GM12878 (cell line): Measurements from ENCODE around the gene FOXF1. TPM values are rescaled to one million over a fixed set of nuclear protein-coding genes. Genes with fewer than 3 reads are reported as not detected.

Experiments
- ATAC-seq: fragments of 200-7000 bp; cut with Tn5 transposase; 3 replicates; pipeline ENCODE4 v1.9.1; 2020; ENCODE audit warnings: mild to moderate bottlenecking, moderate library complexity
- BruUV-seq: library from RNA; stranded (reverse); fragments of 400-500 nt; replicated peaks from 2 replicates; lab custom pipeline; 2021; lab: Mats Ljungman, UMichigan
- CTCF ChIA-PET: fragments of 300-600 bp; sonication (Branson Sonifier 250); formaldehyde crosslinking; extraction: SDS; loops from one replicate; lab custom pipeline; 2021; ENCODE audit warnings: inconsistent platforms; lab: Yijun Ruan, JAX
- POLR2A ChIA-PET: fragments of 350-600 bp; formaldehyde crosslinking; extraction: SDS; loops from one replicate; lab custom pipeline; 2021; ENCODE audit warnings: inconsistent platforms; lab: Charles Lee
- RAD21 ChIA-PET: fragments of 300-600 bp; sonication (Branson Sonifier 250); formaldehyde crosslinking; loops from one replicate; lab custom pipeline; 2023; ENCODE audit warnings: antibody characterized with exemption; ENCODE audit not compliant: unreplicated experiment; lab: Charles Lee
- SMC1A ChIA-PET: fragments of 300-600 bp; sonication (Branson Sonifier 250); formaldehyde crosslinking; loops from one replicate; lab custom pipeline; 2023; ENCODE audit not compliant: unreplicated experiment, uncharacterized antibody; lab: Charles Lee
- DNase-seq: peaks from one replicate; pipeline ENCODE4 v3.0.0-alpha.2; 2011; ENCODE audit warnings: low read depth, low spot score
- FAIRE-seq: peaks from 3 replicates; lab custom pipeline; 2011; peaks lifted over from hg19 to GRCh38; lab: Jason Lieb, UNC
- H2AFZ ChIP-seq: 2 replicates; pipeline ENCODE4 v1.6.0; 2011; ENCODE audit warnings: low read depth, low read length, control low read depth; ENCODE audit not compliant: control insufficient read depth
- H3K27ac ChIP-seq: 2 replicates; pipeline ENCODE4 v1.5.1; 2011; ENCODE audit warnings: control low read depth; ENCODE audit not compliant: control insufficient read depth, insufficient read depth
- H3K27me3 ChIP-seq, 2 experiments: replicated peaks in 1 of 2; 2 replicates each; pipeline versions ENCODE4 v1.6.0 to v1.6.1; 2011; ENCODE audit warnings: low read length in 1 of 2; ENCODE audit not compliant: control insufficient read depth in 2 of 2, insufficient read depth in 2 of 2
- H3K36me3 ChIP-seq, 2 experiments: 2 replicates each; pipeline ENCODE4 v1.5.1; 2011; ENCODE audit warnings: low read length in 1 of 2; ENCODE audit not compliant: control insufficient read depth in 2 of 2, insufficient read depth in 2 of 2
- H3K4me1 ChIP-seq: 2 replicates; pipeline ENCODE4 v1.6.1; 2011; ENCODE audit warnings: mild to moderate bottlenecking, low read length, moderate library complexity, mixed read lengths; ENCODE audit not compliant: control insufficient read depth, insufficient read depth
- H3K4me2 ChIP-seq: 2 replicates; pipeline ENCODE4 v1.6.0; 2011; ENCODE audit warnings: control low read depth; ENCODE audit not compliant: control insufficient read depth, insufficient read depth
- H3K4me3 ChIP-seq: fragments of 200-600 bp; sonication (generic); 2 replicates; pipeline ENCODE4 v1.5.1; 2016
- H3K79me2 ChIP-seq: 2 replicates; pipeline ENCODE4 v1.6.0; 2011; ENCODE audit warnings: low read length; ENCODE audit not compliant: control insufficient read depth, insufficient read depth
- H3K9ac ChIP-seq: 2 replicates; pipeline ENCODE4 v1.8.0; 2011; ENCODE audit warnings: low read length, control low read depth, mixed read lengths; ENCODE audit not compliant: control insufficient read depth, insufficient read depth
- H3K9me3 ChIP-seq: replicated peaks from 3 replicates; pipeline ENCODE4 v1.5.1; 2011; ENCODE audit warnings: mild to moderate bottlenecking, low read length; ENCODE audit not compliant: control insufficient read depth, insufficient read depth
- H4K20me1 ChIP-seq: 2 replicates; pipeline ENCODE4 v1.6.0; 2011; ENCODE audit not compliant: control insufficient read depth, insufficient read depth
- CEBPB ChIP-seq, 2 experiments: fragments of 150-350 bp in 1 of 2; IDR thresholded peaks; 2 replicates each; pipeline ENCODE4 v1.6.1; 2012 to 2014; ENCODE audit warnings: low read depth in 2 of 2, low read length in 2 of 2, borderline replicate concordance in 1 of 2, inconsistent platforms in 1 of 2
- CREB1 ChIP-seq: IDR thresholded peaks from 2 replicates; pipeline ENCODE4 v1.6.1; 2012; ENCODE audit warnings: low read depth, mild to moderate bottlenecking, inconsistent platforms
- DPF2 ChIP-seq: fragments of 450-650 bp; IDR thresholded peaks from 2 replicates; pipeline ENCODE4 v1.6.1; 2017; ENCODE audit warnings: mild to moderate bottlenecking
- FOXM1 ChIP-seq: IDR thresholded peaks from 2 replicates; pipeline ENCODE4 v1.6.1; 2012; ENCODE audit warnings: low read depth, mild to moderate bottlenecking, inconsistent platforms, low read length, moderate library complexity
- HDGF ChIP-seq: fragments of 450-650 bp; IDR thresholded peaks from 2 replicates; pipeline ENCODE4 v1.6.1; 2016; ENCODE audit warnings: antibody characterized with exemption
- IKZF1 ChIP-seq: fragments of 450-650 bp; conservative IDR thresholded peaks from 2 replicates; pipeline ENCODE4 v1.6.1; 2017; ENCODE audit warnings: antibody characterized with exemption, mild to moderate bottlenecking
- JUNB ChIP-seq: IDR thresholded peaks from 2 replicates; pipeline ENCODE4 v1.6.1; 2016; ENCODE audit warnings: antibody characterized with exemption, mild to moderate bottlenecking
- MTA3 ChIP-seq: IDR thresholded peaks from 2 replicates; pipeline ENCODE4 v1.6.1; 2012; ENCODE audit warnings: low read length, inconsistent platforms, borderline replicate concordance
- NBN ChIP-seq: fragments of 450-650 bp; IDR thresholded peaks from 2 replicates; pipeline ENCODE4 v1.6.1; 2016
- POLR2A ChIP-seq: IDR thresholded peaks from 2 replicates; pipeline ENCODE4 v1.6.1; 2011; ENCODE audit warnings: low read depth, mild to moderate bottlenecking, low read length
- STAT1 ChIP-seq: fragments of 450-650 bp; conservative IDR thresholded peaks from 2 replicates; pipeline ENCODE4 v1.6.1; 2014; ENCODE audit warnings: antibody characterized with exemption, mild to moderate bottlenecking
- WRNIP1 ChIP-seq: IDR thresholded peaks from 2 replicates; pipeline ENCODE4 v1.6.1; 2011; ENCODE audit warnings: low read depth, low read length, improper control_type of control experiment, borderline replicate concordance
- ZBED1 ChIP-seq: IDR thresholded peaks from 2 replicates; pipeline ENCODE4 v1.6.1; 2016; ENCODE audit warnings: borderline replicate concordance
- ZSCAN29 ChIP-seq: fragments of 450-650 bp; IDR thresholded peaks from 2 replicates; pipeline ENCODE4 v1.6.1; 2017; ENCODE audit warnings: mild to moderate bottlenecking, moderate library complexity
- WGBS: methylation state at CpG from one replicate; pipeline ENCODE4 v1.1.6; 2016; ENCODE audit warnings: low lambda C conversion rate; ENCODE audit not compliant: insufficient replicate concordance, insufficient coverage; ENCODE audit errors: missing lambda C conversion rate; 5-methylcytosine and 5-hydroxymethylcytosine counted together
- in situ Hi-C: fragments of 300-500 bp; cut with MboI; formaldehyde crosslinking; loops from 9 replicates; pipeline ENCODE4 v1.14.3; 2018; ENCODE audit warnings: mixed read lengths
- intact Hi-C: fragments of 100-400 bp; cut with micrococcal nuclease; formaldehyde crosslinking; loops from one replicate; pipeline ENCODE4 v1.14.2; 2022; ENCODE audit not compliant: unreplicated experiment
- polyA plus RNA-seq, 11 experiments: library from polyadenylated mRNA; depleted of rRNA in 4 of 11; unstranded in 6 of 11; stranded (reverse) in 5 of 11; fragments of >200 nt; fragmentation: Nextera tagmentation in 4 of 11; fragmentation: Illumina TruSeq in 1 of 11; extraction: Ambion mirVana in 4 of 11; extraction: Trizol in 1 of 11; gene quantifications; 1 replicate in 1 of 11; 2 replicates in 10 of 11; pipeline versions ENCODE4 v1.2.1 to v1.2.3, GENCODE V29; 2011 to 2016; ENCODE audit warnings: inconsistent platforms in 2 of 11, missing spikeins in 2 of 11, low read depth in 1 of 11
- total RNA-seq, 4 experiments: library from RNA; depleted of rRNA in 3 of 4; stranded (reverse); fragments of >200 nt in 3 of 4; fragmentation: Illumina TruSeq in 1 of 4; extraction: Trizol in 1 of 4; gene quantifications; 2 replicates each; pipeline versions ENCODE4 v1.2.1 to v1.2.3, GENCODE V29; 2013 to 2021
- TF ChIP-seq, protein P1 (sequence below): IDR thresholded peaks from 2 replicates; pipeline ENCODE4 v1.6.1; 2011; ENCODE audit warnings: borderline replicate concordance, low read depth, mild to moderate bottlenecking, moderate library complexity, mixed read lengths, low read length; ENCODE audit not compliant: insufficient read depth; ENCODE audit errors: extremely low read length

The FOXF1 gene
- total and polyA plus RNA-seq, 10 of the 15 experiments (the other 5 are each of a cell fraction or from before 2014, with no cell fraction given): 0.01 TPM; not detected in 9

GRCh38 chr16:86499889-86500707 is 10.2 kb upstream of the FOXF1 start:
- no peaks in the 10 kb centered on the region for H3K36me3 ChIP-seq
- no peak overlapping the region for H3K4me2 ChIP-seq
- H3K4me3 ChIP-seq: no peak overlapping the region
- H3K79me2 ChIP-seq: no peaks in the 10 kb centered on the region
- FAIRE-seq (no peak), DNase-seq (no peak), ATAC-seq (no peak)
- CTCF ChIA-PET: no interaction called here
- intact Hi-C loops: no loop called here
- no peaks in the 10 kb centered on the region for H3K4me1 ChIP-seq
- H3K9ac ChIP-seq: no peak overlapping the region
- no peak for TF ChIP-seq FOXM1
- no peak for TF ChIP-seq IKZF1
- TF ChIP-seq ZSCAN29: no peak
- TF ChIP-seq, protein P1, sequence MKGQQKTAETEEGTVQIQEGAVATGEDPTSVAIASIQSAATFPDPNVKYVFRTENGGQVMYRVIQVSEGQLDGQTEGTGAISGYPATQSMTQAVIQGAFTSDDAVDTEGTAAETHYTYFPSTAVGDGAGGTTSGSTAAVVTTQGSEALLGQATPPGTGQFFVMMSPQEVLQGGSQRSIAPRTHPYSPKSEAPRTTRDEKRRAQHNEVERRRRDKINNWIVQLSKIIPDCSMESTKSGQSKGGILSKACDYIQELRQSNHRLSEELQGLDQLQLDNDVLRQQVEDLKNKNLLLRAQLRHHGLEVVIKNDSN: no peak
- TF ChIP-seq STAT1: no peak
- no peak for TF ChIP-seq ZBED1
- no peak for TF ChIP-seq MTA3
- no peak for TF ChIP-seq CREB1
- no peak for TF ChIP-seq CEBPB (IDR thresholded peaks at IDR 0.05; ENCODE audit: borderline replicate concordance in 1 of 2, low read depth in 2 of 2, low read length in 2 of 2)
- TF ChIP-seq HDGF: no peak
- TF ChIP-seq NBN: no peak
- TF ChIP-seq JUNB: no peak
- TF ChIP-seq WRNIP1: no peak
- TF ChIP-seq DPF2: no peak
- TF ChIP-seq POLR2A: no peak
- no peak overlapping the region for H2AFZ ChIP-seq
- RAD21 ChIA-PET: no interaction called here
- H3K27me3 ChIP-seq: peaks cover 20 to 24% of the 10 kb centered on the region in 2 experiments
- POLR2A ChIA-PET: no interaction called here
- no peaks in the 10 kb centered on the region for H4K20me1 ChIP-seq
- SMC1A ChIA-PET: no interaction called here
- in situ Hi-C loops: no loop called here
- BruUV-seq: no TSS peak
- no peaks in the 10 kb centered on the region for H3K9me3 ChIP-seq
- H3K27ac ChIP-seq: no peak overlapping the region
- 8% methylated on average over 16 of the region's 16 CpGs for WGBS
